A549 (cell line): ENCODE measurements around the gene TNS1.

Experiments used
- ESRRA ChIP-seq: fragments of 150-350 bp; IDR thresholded peaks from 2 replicates; pipeline ENCODE4 v1.6.1; 2014; ENCODE audit warnings: mild to moderate bottlenecking, low read length, borderline replicate concordance
- HEYL ChIP-seq: fragments of 250-450 bp; sonication (Bioruptor Pico); IDR thresholded peaks from 2 replicates; pipeline ENCODE4 v1.8.0; 2021; ENCODE audit warnings: mild to moderate bottlenecking, moderate library complexity
- JUN ChIP-seq, 2 experiments: fragments of >200 bp; sonication (Bioruptor Twin); formaldehyde crosslinking; IDR thresholded peaks; 2 replicates in 1 of 2; 3 replicates in 1 of 2; pipeline ENCODE4 v1.6.1; 2016 to 2017
- KDM1A ChIP-seq: fragments of 200-600 bp; sonication (generic); IDR thresholded peaks from 2 replicates; pipeline ENCODE4 v1.6.1; 2016; ENCODE audit warnings: low read depth, mild to moderate bottlenecking
- MAFK ChIP-seq: fragments of 450-650 bp; IDR thresholded peaks from 2 replicates; pipeline ENCODE4 v1.6.1; 2014; ENCODE audit not compliant: partially characterized antibody
- NR3C1 ChIP-seq: fragments of >200 bp; sonication (Bioruptor Twin); formaldehyde crosslinking; IDR thresholded peaks from 3 replicates; pipeline ENCODE4 v1.6.1; 2017
- POLR2A ChIP-seq: IDR thresholded peaks from 2 replicates; pipeline ENCODE4 v1.6.1; 2012; ENCODE audit warnings: mild to moderate bottlenecking, low read length
- RAD21 ChIP-seq, 2 experiments: fragments of >200 bp in 1 of 2; sonication (Bioruptor Twin) in 1 of 2; formaldehyde crosslinking in 1 of 2; IDR thresholded peaks in 1 of 2; conservative IDR thresholded peaks in 1 of 2; 2 replicates in 1 of 2; 3 replicates in 1 of 2; pipeline ENCODE4 v1.6.1; 2012 to 2018; ENCODE audit warnings: inconsistent platforms in 1 of 2
- TF ChIP-seq, protein P1 (sequence below): fragments of >200 bp; sonication (Bioruptor Twin); formaldehyde crosslinking; IDR thresholded peaks from 3 replicates; pipeline ENCODE4 v1.5.1; 2016
- TF ChIP-seq, protein P2 (sequence below): fragments of 450-650 bp; IDR thresholded peaks from 2 replicates; pipeline ENCODE4 v1.6.1; 2014; ENCODE audit warnings: antibody characterized with exemption
- TF ChIP-seq, protein P3 (sequence below): fragments of 200-600 bp; sonication (generic); IDR thresholded peaks from 2 replicates; pipeline ENCODE4 v1.6.1; 2016; ENCODE audit warnings: antibody characterized with exemption, mild to moderate bottlenecking, moderate library complexity

DNA sequence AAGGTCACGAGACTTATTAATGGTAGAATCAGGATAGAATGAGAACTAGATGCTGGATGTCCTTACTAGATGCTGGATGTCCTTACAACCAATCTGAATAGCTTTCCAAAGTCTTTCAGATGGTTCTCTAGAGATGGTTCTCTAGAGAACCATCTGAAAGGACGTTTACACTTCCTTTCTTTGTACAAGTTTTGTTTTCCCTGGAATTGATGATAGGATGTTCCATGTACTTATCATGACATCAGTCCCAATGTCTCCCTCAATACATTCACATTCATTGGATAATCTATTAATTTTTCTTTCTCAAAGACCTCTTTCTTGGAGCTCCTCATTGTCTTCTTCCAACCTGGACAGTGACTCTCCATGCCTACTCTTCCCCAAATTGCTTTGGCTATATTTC, 38.1 kb upstream of the TNS1 start:
- TF ChIP-seq, protein P1, sequence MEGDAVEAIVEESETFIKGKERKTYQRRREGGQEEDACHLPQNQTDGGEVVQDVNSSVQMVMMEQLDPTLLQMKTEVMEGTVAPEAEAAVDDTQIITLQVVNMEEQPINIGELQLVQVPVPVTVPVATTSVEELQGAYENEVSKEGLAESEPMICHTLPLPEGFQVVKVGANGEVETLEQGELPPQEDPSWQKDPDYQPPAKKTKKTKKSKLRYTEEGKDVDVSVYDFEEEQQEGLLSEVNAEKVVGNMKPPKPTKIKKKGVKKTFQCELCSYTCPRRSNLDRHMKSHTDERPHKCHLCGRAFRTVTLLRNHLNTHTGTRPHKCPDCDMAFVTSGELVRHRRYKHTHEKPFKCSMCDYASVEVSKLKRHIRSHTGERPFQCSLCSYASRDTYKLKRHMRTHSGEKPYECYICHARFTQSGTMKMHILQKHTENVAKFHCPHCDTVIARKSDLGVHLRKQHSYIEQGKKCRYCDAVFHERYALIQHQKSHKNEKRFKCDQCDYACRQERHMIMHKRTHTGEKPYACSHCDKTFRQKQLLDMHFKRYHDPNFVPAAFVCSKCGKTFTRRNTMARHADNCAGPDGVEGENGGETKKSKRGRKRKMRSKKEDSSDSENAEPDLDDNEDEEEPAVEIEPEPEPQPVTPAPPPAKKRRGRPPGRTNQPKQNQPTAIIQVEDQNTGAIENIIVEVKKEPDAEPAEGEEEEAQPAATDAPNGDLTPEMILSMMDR, result no peak
- TF ChIP-seq HEYL (CRISPR knock-in tag) (no peak), KDM1A (no peak), POLR2A (no peak), RAD21 (conservative IDR thresholded peaks at IDR 0.05 in 1 of 2, IDR thresholded peaks at IDR 0.05 in 1 of 2) (no peak), JUN (IDR thresholded peaks at IDR 0.05) (no peak), NR3C1 (no peak), MAFK (no peak), ESRRA (no peak)
- TF ChIP-seq, protein P2, sequence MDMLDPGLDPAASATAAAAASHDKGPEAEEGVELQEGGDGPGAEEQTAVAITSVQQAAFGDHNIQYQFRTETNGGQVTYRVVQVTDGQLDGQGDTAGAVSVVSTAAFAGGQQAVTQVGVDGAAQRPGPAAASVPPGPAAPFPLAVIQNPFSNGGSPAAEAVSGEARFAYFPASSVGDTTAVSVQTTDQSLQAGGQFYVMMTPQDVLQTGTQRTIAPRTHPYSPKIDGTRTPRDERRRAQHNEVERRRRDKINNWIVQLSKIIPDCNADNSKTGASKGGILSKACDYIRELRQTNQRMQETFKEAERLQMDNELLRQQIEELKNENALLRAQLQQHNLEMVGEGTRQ, result no peak
- TF ChIP-seq, protein P3, sequence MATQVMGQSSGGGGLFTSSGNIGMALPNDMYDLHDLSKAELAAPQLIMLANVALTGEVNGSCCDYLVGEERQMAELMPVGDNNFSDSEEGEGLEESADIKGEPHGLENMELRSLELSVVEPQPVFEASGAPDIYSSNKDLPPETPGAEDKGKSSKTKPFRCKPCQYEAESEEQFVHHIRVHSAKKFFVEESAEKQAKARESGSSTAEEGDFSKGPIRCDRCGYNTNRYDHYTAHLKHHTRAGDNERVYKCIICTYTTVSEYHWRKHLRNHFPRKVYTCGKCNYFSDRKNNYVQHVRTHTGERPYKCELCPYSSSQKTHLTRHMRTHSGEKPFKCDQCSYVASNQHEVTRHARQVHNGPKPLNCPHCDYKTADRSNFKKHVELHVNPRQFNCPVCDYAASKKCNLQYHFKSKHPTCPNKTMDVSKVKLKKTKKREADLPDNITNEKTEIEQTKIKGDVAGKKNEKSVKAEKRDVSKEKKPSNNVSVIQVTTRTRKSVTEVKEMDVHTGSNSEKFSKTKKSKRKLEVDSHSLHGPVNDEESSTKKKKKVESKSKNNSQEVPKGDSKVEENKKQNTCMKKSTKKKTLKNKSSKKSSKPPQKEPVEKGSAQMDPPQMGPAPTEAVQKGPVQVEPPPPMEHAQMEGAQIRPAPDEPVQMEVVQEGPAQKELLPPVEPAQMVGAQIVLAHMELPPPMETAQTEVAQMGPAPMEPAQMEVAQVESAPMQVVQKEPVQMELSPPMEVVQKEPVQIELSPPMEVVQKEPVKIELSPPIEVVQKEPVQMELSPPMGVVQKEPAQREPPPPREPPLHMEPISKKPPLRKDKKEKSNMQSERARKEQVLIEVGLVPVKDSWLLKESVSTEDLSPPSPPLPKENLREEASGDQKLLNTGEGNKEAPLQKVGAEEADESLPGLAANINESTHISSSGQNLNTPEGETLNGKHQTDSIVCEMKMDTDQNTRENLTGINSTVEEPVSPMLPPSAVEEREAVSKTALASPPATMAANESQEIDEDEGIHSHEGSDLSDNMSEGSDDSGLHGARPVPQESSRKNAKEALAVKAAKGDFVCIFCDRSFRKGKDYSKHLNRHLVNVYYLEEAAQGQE, result no peak
